Suprapubic skin (tissue), 4 donors: Measurements from ENCODE around the gene EEIG2. TPM values are rescaled to one million over a fixed set of nuclear protein-coding genes. Genes with fewer than 3 reads are reported as not detected.

Experiments used
- DNase-seq, 2 donors: peaks; one replicate each; pipeline ENCODE4 v3.0.0-alpha.2; 2019; ENCODE audit warnings: low spot score in 2 of 2
- H3K27ac ChIP-seq: fragments of 200-600 bp; sonication (generic); one replicate; pipeline ENCODE4 v1.5.1; 2019
- H3K27me3 ChIP-seq: fragments of 200-600 bp; sonication (generic); one replicate; pipeline ENCODE4 v1.5.1; 2019
- H3K36me3 ChIP-seq: fragments of 200-600 bp; sonication (generic); one replicate; pipeline ENCODE4 v1.5.1; 2019
- H3K4me1 ChIP-seq: fragments of 200-600 bp; sonication (generic); one replicate; pipeline ENCODE4 v1.5.1; 2019
- H3K4me3 ChIP-seq: fragments of 200-600 bp; sonication (generic); one replicate; pipeline ENCODE4 v1.5.1; 2019; ENCODE audit warnings: mild to moderate bottlenecking
- H3K9me3 ChIP-seq: fragments of 200-600 bp; sonication (generic); one replicate; pipeline ENCODE4 v1.5.1; 2019
- CTCF ChIP-seq, 2 donors: fragments of 200-600 bp in 1 of 2; fragments of 450-650 bp in 1 of 2; sonication (generic) in 1 of 2; IDR thresholded peaks; one replicate each; pipeline ENCODE4 v1.5.1; 2016 to 2019; ENCODE audit warnings: antibody characterized with exemption in 2 of 2, mild to moderate bottlenecking in 1 of 2, moderate library complexity in 1 of 2
- EP300 ChIP-seq: sonication (generic); formaldehyde crosslinking; IDR thresholded peaks from one replicate; pipeline ENCODE4 v1.6.1; 2017; ENCODE audit warnings: antibody characterized with exemption
- POLR2A ChIP-seq, 2 donors: fragments of 450-650 bp; IDR thresholded peaks; one replicate each; pipeline ENCODE4 v1.6.1; 2017; ENCODE audit warnings: antibody characterized with exemption in 2 of 2, mild to moderate bottlenecking in 2 of 2, moderate library complexity in 2 of 2
- POLR2AphosphoS5 ChIP-seq, 3 donors: sonication (generic); formaldehyde crosslinking; IDR thresholded peaks; one replicate each; pipeline ENCODE4 v1.6.1; 2017; ENCODE audit warnings: antibody characterized with exemption in 3 of 3
- WGBS: methylation state at CpG from one replicate; pipeline ENCODE4 v1.1.5; 2018; 5-methylcytosine and 5-hydroxymethylcytosine counted together
- total RNA-seq, 4 donors: library from RNA; depleted of rRNA; stranded (reverse); fragments of >200 nt; gene quantifications; one replicate each; pipeline ENCODE4 v1.1.0, GENCODE V29; 2016

The EEIG2 gene
- total RNA-seq, 4 donors from 2014 or later, result 5.8 to 6.8 (median 6.4) TPM

- WGBS, result 0% methylated on average over 5 of the region's 5 CpGs
- Histone ChIP-seq H3K27me3 (no peaks in the 10 kb centered on the region), H3K4me1 (peaks cover 53% of the 10 kb centered on the region), H3K36me3 (no peaks in the 10 kb centered on the region), H3K4me3 (peak overlapping the region; percentile 78), H3K9me3 (no peaks in the 10 kb centered on the region), H3K27ac (peak overlapping the region; percentile 65)
- peak; percentile 75 to 82 for DNase-seq
- TF ChIP-seq POLR2AphosphoS5 (IDR thresholded peaks at IDR 0.05), result no peak
- TF ChIP-seq POLR2A (IDR thresholded peaks at IDR 0.05), result no peak
- no peak for TF ChIP-seq EP300
- no peak for TF ChIP-seq CTCF (IDR thresholded peaks at IDR 0.05)
Observed at GRCh38 chr1:108560874-108561459, 1.1 kb downstream of the EEIG2 start.

- no peak overlapping the region for H3K27ac ChIP-seq
- TF ChIP-seq CTCF (IDR thresholded peaks at IDR 0.05) (peak in 1 of 2 donors; percentile 28), POLR2A (IDR thresholded peaks at IDR 0.05) (no peak)
- H3K4me1 ChIP-seq, result peaks cover 53% of the 10 kb centered on the region
- no peaks in the 10 kb centered on the region for H3K36me3 ChIP-seq
- no peaks in the 10 kb centered on the region for H3K9me3 ChIP-seq
- 38% methylated on average over 11 of the region's 11 CpGs for WGBS
- no peaks in the 10 kb centered on the region for H3K27me3 ChIP-seq
- no peak overlapping the region for H3K4me3 ChIP-seq
- DNase-seq, result peak in 1 of 2 donors; percentile 73
Observed at GRCh38 chr1:108561689-108562326, 1.9 kb downstream of the EEIG2 start.

- Histone ChIP-seq H3K27me3 (no peaks in the 10 kb centered on the region), H3K27ac (no peak overlapping the region), H3K36me3 (no peaks in the 10 kb centered on the region), H3K4me1 (peaks cover 53% of the 10 kb centered on the region), H3K9me3 (no peaks in the 10 kb centered on the region), H3K4me3 (no peak overlapping the region)
- 100% methylated on average over 1 of the region's 1 CpG for WGBS
- DNase-seq, result no peak
- no peak for TF ChIP-seq EP300
- no peak for TF ChIP-seq POLR2A (IDR thresholded peaks at IDR 0.05)
- no peak for TF ChIP-seq CTCF (IDR thresholded peaks at IDR 0.05)
- no peak for TF ChIP-seq POLR2AphosphoS5 (IDR thresholded peaks at IDR 0.05)
Observed at GRCh38 chr1:108563808-108564207, 3.9 kb downstream of the EEIG2 start.

- no peak for DNase-seq
- TF ChIP-seq EP300, result no peak
- TF ChIP-seq POLR2AphosphoS5 (IDR thresholded peaks at IDR 0.05), result no peak
- no peak for TF ChIP-seq POLR2A (IDR thresholded peaks at IDR 0.05)
- TF ChIP-seq CTCF (IDR thresholded peaks at IDR 0.05), result no peak
- Histone ChIP-seq H3K36me3 (no peaks in the 10 kb centered on the region), H3K4me3 (no peak overlapping the region), H3K27me3 (no peaks in the 10 kb centered on the region), H3K27ac (no peak overlapping the region), H3K9me3 (no peaks in the 10 kb centered on the region), H3K4me1 (peaks cover 46% of the 10 kb centered on the region)
- 68% methylated on average over 6 of the region's 6 CpGs for WGBS
Observed at GRCh38 chr1:108565081-108565480, 5.2 kb downstream of the EEIG2 start.

- H3K4me3 ChIP-seq, result no peak overlapping the region
- H3K36me3 ChIP-seq, result no peaks in the 10 kb centered on the region
- no peak overlapping the region for H3K27ac ChIP-seq
- peaks cover 47% of the 10 kb centered on the region for H3K4me1 ChIP-seq
- no peak for DNase-seq
- WGBS, result 58% methylated on average over 1 of the region's 1 CpG
- H3K9me3 ChIP-seq, result no peaks in the 10 kb centered on the region
- TF ChIP-seq EP300 (no peak), POLR2AphosphoS5 (IDR thresholded peaks at IDR 0.05) (no peak), CTCF (IDR thresholded peaks at IDR 0.05) (no peak), POLR2A (IDR thresholded peaks at IDR 0.05) (no peak)
- no peaks in the 10 kb centered on the region for H3K27me3 ChIP-seq
Observed at GRCh38 chr1:108565512-108565911, 5.6 kb downstream of the EEIG2 start.
